H54 (cell line): Measurements from ENCODE around the gene ZC3H12C.

Experiments used
- DNase-seq: peaks from one replicate; pipeline ENCODE4 v3.0.0; 2011; ENCODE audit warnings: low spot score, mixed read lengths; ENCODE audit not compliant: insufficient read length
- FAIRE-seq: peaks from 3 replicates; lab custom pipeline; 2011; peaks lifted over from hg19 to GRCh38; lab: Jason Lieb, UNC
- POLR2A ChIP-seq: IDR thresholded peaks from 2 replicates; pipeline ENCODE4 v1.6.1; 2011; ENCODE audit warnings: low read depth, mild to moderate bottlenecking, low read length

Gene ZC3H12C

GRCh38 chr11:110096496-110096895 lies 3.3 kb downstream of the ZC3H12C start:
- no peak for DNase-seq
- FAIRE-seq, result peak; percentile 11
- TF ChIP-seq POLR2A, result no peak

GRCh38 chr11:110097459-110098012 lies 4.3 kb downstream of the ZC3H12C start:
- FAIRE-seq, result no peak
- no peak for TF ChIP-seq POLR2A
- no peak for DNase-seq

GRCh38 chr11:110098645-110099044 lies 5.5 kb downstream of the ZC3H12C start:
- FAIRE-seq (no peak), DNase-seq (no peak)
- no peak for TF ChIP-seq POLR2A

- DNase-seq (no peak), FAIRE-seq (no peak)
- no peak for TF ChIP-seq POLR2A
These were observed 7.5 kb downstream of the ZC3H12C start for GRCh38 chr11:110100476-110101240.

- FAIRE-seq, result no peak
- TF ChIP-seq POLR2A, result no peak
These were observed 13.6 kb downstream of the ZC3H12C start for GRCh38 chr11:110106713-110107274.

GRCh38 chr11:110110854-110111253 lies 17.7 kb downstream of the ZC3H12C start:
- FAIRE-seq (no peak), DNase-seq (no peak)
- no peak for TF ChIP-seq POLR2A

More at GRCh38 chr11:110106713-110107274, 13.6 kb downstream of the ZC3H12C start:
- DNase-seq, result no peak

- TF ChIP-seq POLR2A, result no peak
- FAIRE-seq (no peak), DNase-seq (no peak)
These were observed 19.3 kb downstream of the ZC3H12C start for GRCh38 chr11:110112457-110112856.

- no peak for FAIRE-seq
- TF ChIP-seq POLR2A, result no peak
These were observed 20.3 kb downstream of the ZC3H12C start for GRCh38 chr11:110113505-110113904.

GRCh38 chr11:110113973-110114372 lies 20.8 kb downstream of the ZC3H12C start:
- FAIRE-seq, result no peak
- no peak for DNase-seq
- no peak for TF ChIP-seq POLR2A

More at GRCh38 chr11:110113505-110113904, 20.3 kb downstream of the ZC3H12C start:
- DNase-seq, result no peak

- DNase-seq (no peak), FAIRE-seq (no peak)
- TF ChIP-seq POLR2A, result no peak
These were observed 26.1 kb downstream of the ZC3H12C start for GRCh38 chr11:110119317-110119716.

GRCh38 chr11:110121204-110121603 lies 28.0 kb downstream of the ZC3H12C start:
- DNase-seq, result no peak
- peak; percentile 15 for FAIRE-seq

GRCh38 chr11:110123003-110123402 lies 29.8 kb downstream of the ZC3H12C start:
- TF ChIP-seq POLR2A, result no peak
- DNase-seq (no peak), FAIRE-seq (no peak)

More at GRCh38 chr11:110121204-110121603, 28.0 kb downstream of the ZC3H12C start:
- no peak for TF ChIP-seq POLR2A

GRCh38 chr11:110124605-110125004 lies 31.4 kb downstream of the ZC3H12C start:
- no peak for DNase-seq
- TF ChIP-seq POLR2A, result no peak
- no peak for FAIRE-seq

- no peak for TF ChIP-seq POLR2A
- DNase-seq (no peak), FAIRE-seq (no peak)
These were observed 32.4 kb downstream of the ZC3H12C start for GRCh38 chr11:110125632-110126031.

- FAIRE-seq (no peak), DNase-seq (no peak)
- no peak for TF ChIP-seq POLR2A
These were observed 33.7 kb downstream of the ZC3H12C start for GRCh38 chr11:110126936-110127335.
